ENCODE results near the gene ITGAL.

DNA sequence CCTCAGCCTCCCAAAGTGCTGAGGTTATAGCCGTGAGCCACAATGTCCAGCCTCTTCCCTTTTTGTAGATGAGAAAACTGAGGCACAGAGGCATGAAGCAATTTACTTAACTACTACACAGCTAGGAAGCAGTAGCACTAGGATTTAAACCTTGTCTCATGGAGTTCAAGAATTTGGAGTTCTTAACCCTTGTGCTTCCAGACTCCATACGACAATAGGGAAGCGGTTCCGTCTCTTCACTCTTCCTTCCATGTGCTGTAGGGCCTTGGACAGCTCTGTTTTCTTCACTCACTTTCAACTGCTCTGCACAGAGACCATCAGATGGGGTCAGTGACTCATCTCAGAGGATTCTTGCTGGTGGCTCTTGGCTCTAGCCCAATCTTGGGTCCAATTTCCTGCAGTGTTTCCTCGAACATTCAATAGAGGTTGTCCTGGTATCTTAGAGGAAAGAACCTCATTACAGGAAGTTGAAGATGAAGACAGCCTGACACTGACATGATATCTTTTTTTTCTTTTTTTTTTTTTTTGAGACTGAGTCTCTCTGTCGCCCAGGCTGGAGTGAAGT, 19.3 kb downstream of the ITGAL start:
- TF ChIP-seq, protein P1, sequence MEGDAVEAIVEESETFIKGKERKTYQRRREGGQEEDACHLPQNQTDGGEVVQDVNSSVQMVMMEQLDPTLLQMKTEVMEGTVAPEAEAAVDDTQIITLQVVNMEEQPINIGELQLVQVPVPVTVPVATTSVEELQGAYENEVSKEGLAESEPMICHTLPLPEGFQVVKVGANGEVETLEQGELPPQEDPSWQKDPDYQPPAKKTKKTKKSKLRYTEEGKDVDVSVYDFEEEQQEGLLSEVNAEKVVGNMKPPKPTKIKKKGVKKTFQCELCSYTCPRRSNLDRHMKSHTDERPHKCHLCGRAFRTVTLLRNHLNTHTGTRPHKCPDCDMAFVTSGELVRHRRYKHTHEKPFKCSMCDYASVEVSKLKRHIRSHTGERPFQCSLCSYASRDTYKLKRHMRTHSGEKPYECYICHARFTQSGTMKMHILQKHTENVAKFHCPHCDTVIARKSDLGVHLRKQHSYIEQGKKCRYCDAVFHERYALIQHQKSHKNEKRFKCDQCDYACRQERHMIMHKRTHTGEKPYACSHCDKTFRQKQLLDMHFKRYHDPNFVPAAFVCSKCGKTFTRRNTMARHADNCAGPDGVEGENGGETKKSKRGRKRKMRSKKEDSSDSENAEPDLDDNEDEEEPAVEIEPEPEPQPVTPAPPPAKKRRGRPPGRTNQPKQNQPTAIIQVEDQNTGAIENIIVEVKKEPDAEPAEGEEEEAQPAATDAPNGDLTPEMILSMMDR (conservative IDR thresholded peaks at IDR 0.05), result no peak
- TF ChIP-seq ZFX (IDR thresholded peaks at IDR 0.05), result no peak
